Hepatocyte (in vitro differentiated cells): Measurements from ENCODE around the gene ADGRA3. TPM values are rescaled to one million over a fixed set of nuclear protein-coding genes. Genes with fewer than 3 reads are reported as not detected.

ENCODE experiments used
- DNase-seq: peaks from one replicate; pipeline ENCODE4 v3.0.0-alpha.2; 2016; ENCODE audit warnings: low spot score
- H2AFZ ChIP-seq: fragments of 200-600 bp; sonication (generic); 2 replicates; pipeline ENCODE4 v1.6.0; 2016; ENCODE audit warnings: antibody characterized with exemption, mild to moderate bottlenecking
- H3K27ac ChIP-seq: fragments of 200-600 bp; sonication (generic); 2 replicates; pipeline ENCODE4 v1.5.1; 2016; ENCODE audit warnings: mild to moderate bottlenecking
- H3K27me3 ChIP-seq: fragments of 200-600 bp; sonication (generic); 2 replicates; pipeline ENCODE4 v1.6.1; 2016
- H3K36me3 ChIP-seq: fragments of 200-600 bp; sonication (generic); replicated peaks from 2 replicates; pipeline ENCODE4 v1.5.1; 2016; ENCODE audit warnings: low read depth; ENCODE audit not compliant: insufficient read depth
- H3K4me1 ChIP-seq: fragments of 200-600 bp; sonication (generic); 2 replicates; pipeline ENCODE4 v1.5.1; 2016; ENCODE audit warnings: mild to moderate bottlenecking, moderate library complexity; ENCODE audit not compliant: insufficient read depth
- H3K4me2 ChIP-seq: fragments of 200-600 bp; sonication (generic); 2 replicates; pipeline ENCODE4 v1.6.0; 2016
- H3K4me3 ChIP-seq: fragments of 200-600 bp; sonication (generic); 2 replicates; pipeline ENCODE4 v1.5.1; 2016; ENCODE audit warnings: mild to moderate bottlenecking
- H3K79me2 ChIP-seq: fragments of 200-600 bp; sonication (generic); 2 replicates; pipeline ENCODE4 v1.6.0; 2017; ENCODE audit warnings: mild to moderate bottlenecking
- H3K9me2 ChIP-seq: fragments of 200-600 bp; sonication (generic); replicated peaks from 2 replicates; pipeline ENCODE4 v1.6.0; 2017; ENCODE audit warnings: mild to moderate bottlenecking; ENCODE audit not compliant: insufficient read depth
- H3K9me3 ChIP-seq: fragments of 200-600 bp; sonication (generic); 2 replicates; pipeline ENCODE4 v1.5.1; 2016; ENCODE audit warnings: low read depth, mild to moderate bottlenecking
- H4K20me1 ChIP-seq: fragments of 200-600 bp; sonication (generic); 2 replicates; pipeline ENCODE4 v1.6.0; 2016; ENCODE audit warnings: mild to moderate bottlenecking; ENCODE audit not compliant: insufficient read depth, poor library complexity, severe bottlenecking
- EZH2 ChIP-seq: fragments of 200-600 bp; sonication (generic); IDR thresholded peaks from 2 replicates; pipeline ENCODE4 v1.6.1; 2016; ENCODE audit warnings: antibody characterized with exemption, mild to moderate bottlenecking, borderline replicate concordance
- EZH2phosphoT487 ChIP-seq: fragments of 200-600 bp; sonication (generic); IDR thresholded peaks from one replicate; pipeline ENCODE4 v1.6.1; 2018; ENCODE audit warnings: antibody characterized with exemption, mild to moderate bottlenecking, low read depth, moderate library complexity; ENCODE audit not compliant: unreplicated experiment, severe bottlenecking
- WGBS: methylation state at CpG from one replicate; pipeline ENCODE4 v1.1.6; 2016; ENCODE audit warnings: low lambda C conversion rate; ENCODE audit errors: missing lambda C conversion rate; 5-methylcytosine and 5-hydroxymethylcytosine counted together
- polyA plus RNA-seq: library from polyadenylated mRNA; unstranded; fragments of >200 nt; fragmentation: Nextera tagmentation; extraction: Ambion mirVana; gene quantifications from 2 replicates; pipeline ENCODE4 v1.2.1, GENCODE V29; 2016
- total RNA-seq: library from RNA; depleted of rRNA; stranded (reverse); fragments of >200 nt; gene quantifications from 2 replicates; pipeline ENCODE4 v1.2.3, GENCODE V29; 2014
- TF ChIP-seq, protein P1 (sequence below): fragments of 200-600 bp; sonication (generic); IDR thresholded peaks from 2 replicates; pipeline ENCODE4 v1.5.1; 2016; ENCODE audit warnings: antibody characterized with exemption, mild to moderate bottlenecking; ENCODE audit not compliant: poor library complexity

ADGRA3 gene
- total and polyA plus RNA-seq, 2 experiments from 2014 or later = 21.2 to 61.6 TPM

DNA sequence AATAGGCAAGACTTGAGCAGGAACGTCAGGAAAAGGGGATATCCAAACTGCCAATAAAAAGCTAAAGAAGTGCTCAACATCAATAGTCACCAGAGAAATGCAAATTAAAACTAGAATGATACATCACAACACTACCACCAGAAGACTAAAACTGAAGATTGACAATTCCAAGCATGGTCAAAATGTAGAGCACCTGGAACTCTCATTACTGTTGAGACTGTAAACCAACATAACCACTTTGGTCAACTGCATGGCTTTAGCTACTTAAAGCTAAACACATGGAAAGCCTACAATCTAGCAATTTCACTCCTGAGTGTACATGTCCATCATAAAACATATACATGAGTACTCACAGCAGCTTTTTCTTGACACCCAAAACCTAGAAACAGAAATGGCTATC lies 107.4 kb downstream of the ADGRA3 start:
- TF ChIP-seq EZH2 (no peak), EZH2phosphoT487 (no peak)
- TF ChIP-seq, protein P1, sequence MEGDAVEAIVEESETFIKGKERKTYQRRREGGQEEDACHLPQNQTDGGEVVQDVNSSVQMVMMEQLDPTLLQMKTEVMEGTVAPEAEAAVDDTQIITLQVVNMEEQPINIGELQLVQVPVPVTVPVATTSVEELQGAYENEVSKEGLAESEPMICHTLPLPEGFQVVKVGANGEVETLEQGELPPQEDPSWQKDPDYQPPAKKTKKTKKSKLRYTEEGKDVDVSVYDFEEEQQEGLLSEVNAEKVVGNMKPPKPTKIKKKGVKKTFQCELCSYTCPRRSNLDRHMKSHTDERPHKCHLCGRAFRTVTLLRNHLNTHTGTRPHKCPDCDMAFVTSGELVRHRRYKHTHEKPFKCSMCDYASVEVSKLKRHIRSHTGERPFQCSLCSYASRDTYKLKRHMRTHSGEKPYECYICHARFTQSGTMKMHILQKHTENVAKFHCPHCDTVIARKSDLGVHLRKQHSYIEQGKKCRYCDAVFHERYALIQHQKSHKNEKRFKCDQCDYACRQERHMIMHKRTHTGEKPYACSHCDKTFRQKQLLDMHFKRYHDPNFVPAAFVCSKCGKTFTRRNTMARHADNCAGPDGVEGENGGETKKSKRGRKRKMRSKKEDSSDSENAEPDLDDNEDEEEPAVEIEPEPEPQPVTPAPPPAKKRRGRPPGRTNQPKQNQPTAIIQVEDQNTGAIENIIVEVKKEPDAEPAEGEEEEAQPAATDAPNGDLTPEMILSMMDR = no peak
- no peaks in the 10 kb centered on the region for H3K9me3 ChIP-seq
- H2AFZ ChIP-seq = no peak overlapping the region
- no peak overlapping the region for H3K27ac ChIP-seq
- no peaks in the 10 kb centered on the region for H3K27me3 ChIP-seq
- no peaks in the 10 kb centered on the region for H3K36me3 ChIP-seq
- no peak overlapping the region for H3K4me3 ChIP-seq
- no peaks in the 10 kb centered on the region for H3K9me2 ChIP-seq
- H4K20me1 ChIP-seq = no peaks in the 10 kb centered on the region
- DNase-seq = no peak
- H3K4me1 ChIP-seq = no peaks in the 10 kb centered on the region
- no peaks in the 10 kb centered on the region for H3K79me2 ChIP-seq
- H3K4me2 ChIP-seq = no peak overlapping the region
- 92% methylated on average over 1 of the region's 1 CpG for WGBS

DNA sequence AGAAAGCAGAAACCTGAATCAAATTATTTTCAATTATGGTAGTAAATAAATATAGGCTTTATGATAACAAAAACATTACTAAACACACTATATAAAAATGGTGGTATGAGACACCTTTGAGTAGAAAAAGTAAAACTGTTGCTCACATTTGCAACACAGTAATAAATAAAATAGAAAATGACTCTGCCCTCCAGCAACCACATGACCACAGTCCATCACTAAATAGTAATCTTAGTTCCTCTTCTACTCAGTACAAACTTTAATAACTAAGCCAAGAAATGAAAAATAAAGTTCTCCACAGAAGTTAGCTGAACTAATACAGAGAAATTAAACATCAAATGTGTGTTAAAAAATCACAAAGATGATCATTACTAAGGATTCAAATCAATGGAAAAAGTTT lies 108.5 kb downstream of the ADGRA3 start:
- Histone ChIP-seq H3K27ac (no peak overlapping the region), H3K27me3 (no peaks in the 10 kb centered on the region), H3K9me2 (no peaks in the 10 kb centered on the region), H4K20me1 (no peaks in the 10 kb centered on the region), H3K4me1 (no peaks in the 10 kb centered on the region), H3K4me3 (no peak overlapping the region), H2AFZ (no peak overlapping the region), H3K9me3 (no peaks in the 10 kb centered on the region), H3K79me2 (no peaks in the 10 kb centered on the region), H3K4me2 (no peak overlapping the region), H3K36me3 (no peaks in the 10 kb centered on the region)
- no peak for DNase-seq
- TF ChIP-seq, protein P1 = no peak
- TF ChIP-seq EZH2 = no peak
- no peak for TF ChIP-seq EZH2phosphoT487

DNA sequence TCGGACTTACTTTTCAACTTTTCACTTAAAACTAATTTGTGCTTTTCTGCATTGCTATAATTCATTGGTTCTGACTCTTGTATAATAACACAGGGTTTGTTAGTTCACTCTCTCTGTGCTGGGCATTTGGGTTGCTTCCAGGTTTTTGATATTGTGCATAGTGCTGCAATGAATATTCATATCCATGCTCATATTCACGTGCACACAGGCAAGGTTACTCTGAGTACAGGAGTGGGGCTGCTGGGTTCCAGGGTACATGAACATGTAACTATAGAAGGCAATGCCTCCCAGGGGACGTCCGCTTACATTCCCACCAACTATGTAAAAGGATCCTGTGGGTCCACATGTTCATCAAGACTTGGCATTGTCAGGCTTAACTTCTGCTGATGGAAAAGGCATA lies 117.2 kb downstream of the ADGRA3 start:
- Histone ChIP-seq H3K36me3 (no peaks in the 10 kb centered on the region), H3K9me3 (no peaks in the 10 kb centered on the region), H3K79me2 (no peaks in the 10 kb centered on the region), H3K4me3 (no peak overlapping the region), H3K27me3 (no peaks in the 10 kb centered on the region), H3K4me1 (no peaks in the 10 kb centered on the region), H3K27ac (no peak overlapping the region), H4K20me1 (no peaks in the 10 kb centered on the region), H3K4me2 (no peak overlapping the region), H2AFZ (no peak overlapping the region), H3K9me2 (no peaks in the 10 kb centered on the region)
- WGBS = 97% methylated on average over 4 of the region's 4 CpGs
- no peak for DNase-seq
- TF ChIP-seq, protein P1 = no peak
- TF ChIP-seq EZH2phosphoT487 = no peak
- no peak for TF ChIP-seq EZH2

DNA sequence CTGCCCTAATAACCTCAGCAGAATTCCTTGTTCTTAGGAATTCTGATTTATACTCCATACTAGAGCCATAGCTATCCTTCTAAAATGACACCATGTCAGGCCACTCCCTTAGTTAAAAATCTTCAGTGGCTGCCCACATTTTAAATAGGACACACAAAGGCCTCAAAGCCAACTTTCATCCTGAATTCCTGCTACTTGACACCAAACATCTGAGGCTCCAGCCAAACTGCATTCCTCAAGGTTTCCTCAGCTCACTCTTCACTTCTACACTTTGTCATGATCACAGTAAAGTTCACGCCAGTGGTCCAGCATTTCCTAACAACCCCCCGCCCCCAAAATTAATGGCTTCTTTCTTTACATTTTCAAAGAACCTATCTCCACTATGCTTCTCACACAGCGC lies 124.3 kb downstream of the ADGRA3 start:
- no peak for DNase-seq
- H3K9me3 ChIP-seq = no peaks in the 10 kb centered on the region
- H3K9me2 ChIP-seq = no peaks in the 10 kb centered on the region
- H2AFZ ChIP-seq = no peak overlapping the region
- WGBS = 98% methylated on average over 3 of the region's 3 CpGs
- H3K36me3 ChIP-seq = no peaks in the 10 kb centered on the region
- H3K27me3 ChIP-seq = no peaks in the 10 kb centered on the region
- H3K4me3 ChIP-seq = no peak overlapping the region
- no peaks in the 10 kb centered on the region for H4K20me1 ChIP-seq
- TF ChIP-seq EZH2phosphoT487 = no peak
- TF ChIP-seq, protein P1 = no peak
- TF ChIP-seq EZH2 = no peak
- H3K4me1 ChIP-seq = no peaks in the 10 kb centered on the region
- H3K79me2 ChIP-seq = no peaks in the 10 kb centered on the region
- no peak overlapping the region for H3K27ac ChIP-seq
- no peak overlapping the region for H3K4me2 ChIP-seq
